ENCODE data around the gene SPAG5.

- no peak for TF ChIP-seq CTCF (IDR thresholded peaks at IDR 0.05; ENCODE audit: insufficient read depth, low read length)
- no peak for TF ChIP-seq GABPA (IDR thresholded peaks at IDR 0.05; ENCODE audit: low read depth)
- no peak for TF ChIP-seq SPI1 (IDR thresholded peaks at IDR 0.05; ENCODE audit: borderline replicate concordance, low read depth)
Measured at GRCh38 chr17:28618464-28618863, 19.6 kb upstream of the SPAG5 start.

Measured in HL-60 (cell line).